Gastrocnemius medialis (tissue), 4 donors: ENCODE results near the gene TSPAN5.

Experiments used
- CTCF ChIP-seq, 5 experiments: fragments of 450-650 bp in 3 of 5; fragments of 200-600 bp in 2 of 5; sonication (generic) in 2 of 5; IDR thresholded peaks in 4 of 5; conservative IDR thresholded peaks in 1 of 5; 1 replicate in 4 of 5; 2 replicates in 1 of 5; pipeline ENCODE4 v1.5.1; 2016 to 2019; ENCODE audit warnings: antibody characterized with exemption in 5 of 5, mild to moderate bottlenecking in 3 of 5, moderate library complexity in 3 of 5
- POLR2A ChIP-seq, 2 donors: fragments of 450-650 bp; IDR thresholded peaks; one replicate each; pipeline ENCODE4 v1.6.1; 2017; ENCODE audit warnings: antibody characterized with exemption in 2 of 2, mild to moderate bottlenecking in 2 of 2, moderate library complexity in 2 of 2

DNA sequence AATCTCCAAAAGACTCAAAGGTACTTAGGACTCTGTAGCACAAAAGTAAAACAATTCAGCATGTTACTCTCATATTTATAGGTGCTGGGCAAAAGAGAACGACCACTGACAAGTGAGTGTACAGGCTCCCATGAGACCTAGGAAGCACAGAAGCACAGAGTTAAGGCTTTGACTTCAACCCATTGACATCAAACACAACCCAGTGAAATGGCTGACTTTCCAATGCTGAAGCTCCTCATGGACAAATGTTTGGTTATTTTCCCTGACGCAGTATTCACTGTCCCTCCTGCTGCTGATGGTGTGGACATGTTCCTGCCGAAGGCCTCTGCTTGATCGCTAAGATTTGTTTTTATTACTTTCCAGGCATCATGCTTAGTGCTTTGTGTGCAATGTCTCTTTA lies 148.7 kb downstream of the TSPAN5 start:
- TF ChIP-seq POLR2A (IDR thresholded peaks at IDR 0.05) (no peak), CTCF (IDR thresholded peaks at IDR 0.05 in 4 of 5, conservative IDR thresholded peaks at IDR 0.05 in 1 of 5) (no peak)
